Measurements from ENCODE around the gene MSH2.
"Not testable (repeated sequence)": the region's sequence is repeated elsewhere in the genome, so short reads cannot be mapped to it uniquely, and the experiment has no call there.

Gene MSH2

DNA sequence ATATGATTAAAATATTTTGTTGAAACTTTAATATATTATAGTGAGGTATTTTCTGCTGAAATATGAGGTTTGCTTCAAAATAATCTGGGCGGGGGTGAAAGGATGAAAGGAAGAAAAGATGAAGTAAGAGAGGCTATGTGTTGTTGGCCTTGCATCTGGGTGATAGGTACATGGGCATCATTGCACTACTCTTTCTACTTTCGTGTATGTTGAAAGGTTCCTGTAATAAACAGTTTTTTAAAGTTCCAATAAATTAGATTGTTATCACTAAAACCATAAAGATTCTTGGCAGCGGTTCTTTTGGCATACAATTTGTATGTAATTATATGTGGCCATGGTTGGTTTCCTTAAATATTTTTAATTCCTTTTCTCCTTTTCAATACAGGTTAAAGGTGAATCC is 23.6 kb upstream of the MSH2 start:
- Histone ChIP-seq H3K27ac (ENCODE audit: low read depth, low read length) (no peak overlapping the region), H3K4me1 (ENCODE audit: control insufficient read depth, insufficient read depth, low read length) (no peaks in the 10 kb centered on the region), H3K27me3 (ENCODE audit: control insufficient read depth, insufficient read depth, low read length) (no peaks in the 10 kb centered on the region), H3K9me3 (ENCODE audit: control insufficient read depth, insufficient read depth, low read depth, low read length) (no peaks in the 10 kb centered on the region), H3K36me3 (ENCODE audit: control insufficient read depth, insufficient read depth, low read length) (peaks cover 83% of the 10 kb centered on the region), H3K9ac (ENCODE audit: low read length) (no peak overlapping the region), H3K4me3 (ENCODE audit: low read depth, low read length) (no peak overlapping the region)

DNA sequence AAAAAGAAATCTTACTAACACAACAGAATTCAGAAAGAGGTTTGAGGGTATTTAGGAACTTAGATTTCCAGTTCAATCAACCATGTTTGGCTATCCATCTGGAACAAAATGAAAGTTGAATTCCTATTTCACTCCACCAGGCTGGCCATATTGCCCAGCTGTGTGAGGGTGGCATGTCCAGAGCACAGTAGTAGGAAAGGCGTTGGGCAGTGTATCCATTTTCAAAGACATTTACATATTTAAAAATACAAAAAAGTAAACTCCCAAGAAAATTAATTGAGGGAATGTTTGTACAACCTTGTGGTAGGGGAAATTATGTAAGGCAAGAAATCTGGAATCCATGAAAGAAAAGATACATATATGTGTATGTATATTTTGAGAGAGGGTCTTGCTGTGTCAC is 21.5 kb upstream of the MSH2 start:
- Histone ChIP-seq H3K4me3 (ENCODE audit: low read depth, low read length) (no peak overlapping the region), H3K27ac (ENCODE audit: low read depth, low read length) (no peak overlapping the region), H3K4me1 (ENCODE audit: control insufficient read depth, insufficient read depth, low read length) (no peaks in the 10 kb centered on the region), H3K9me3 (ENCODE audit: control insufficient read depth, insufficient read depth, low read depth, low read length) (no peaks in the 10 kb centered on the region), H3K36me3 (ENCODE audit: control insufficient read depth, insufficient read depth, low read length) (peaks cover 82% of the 10 kb centered on the region), H3K27me3 (ENCODE audit: control insufficient read depth, insufficient read depth, low read length) (no peaks in the 10 kb centered on the region), H3K9ac (ENCODE audit: low read length) (no peak overlapping the region)

DNA sequence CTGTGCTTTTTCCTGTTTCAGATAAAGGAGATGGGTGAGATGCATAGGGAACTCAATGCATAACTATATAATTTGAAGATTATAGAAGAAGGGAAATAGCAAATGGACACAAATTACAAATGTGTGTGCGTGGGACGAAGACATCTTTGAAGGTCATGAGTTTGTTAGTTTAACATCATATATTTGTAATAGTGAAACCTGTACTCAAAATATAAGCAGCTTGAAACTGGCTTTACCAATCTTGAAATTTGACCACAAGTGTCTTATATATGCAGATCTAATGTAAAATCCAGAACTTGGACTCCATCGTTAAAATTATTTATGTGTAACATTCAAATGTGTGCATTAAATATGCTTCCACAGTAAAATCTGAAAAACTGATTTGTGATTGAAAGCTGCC is 16.4 kb upstream of the MSH2 start:
- H3K36me3 ChIP-seq (ENCODE audit: control insufficient read depth, insufficient read depth, low read length) = peaks cover 62% of the 10 kb centered on the region
- no peaks in the 10 kb centered on the region for H3K4me1 ChIP-seq (ENCODE audit: control insufficient read depth, insufficient read depth, low read length)
- H3K4me3 ChIP-seq (ENCODE audit: low read depth, low read length) = no peak overlapping the region
- no peak overlapping the region for H3K9ac ChIP-seq (ENCODE audit: low read length)
- no peak overlapping the region for H3K27ac ChIP-seq (ENCODE audit: low read depth, low read length)
- no peaks in the 10 kb centered on the region for H3K9me3 ChIP-seq (ENCODE audit: control insufficient read depth, insufficient read depth, low read depth, low read length)
- no peaks in the 10 kb centered on the region for H3K27me3 ChIP-seq (ENCODE audit: control insufficient read depth, insufficient read depth, low read length)

DNA sequence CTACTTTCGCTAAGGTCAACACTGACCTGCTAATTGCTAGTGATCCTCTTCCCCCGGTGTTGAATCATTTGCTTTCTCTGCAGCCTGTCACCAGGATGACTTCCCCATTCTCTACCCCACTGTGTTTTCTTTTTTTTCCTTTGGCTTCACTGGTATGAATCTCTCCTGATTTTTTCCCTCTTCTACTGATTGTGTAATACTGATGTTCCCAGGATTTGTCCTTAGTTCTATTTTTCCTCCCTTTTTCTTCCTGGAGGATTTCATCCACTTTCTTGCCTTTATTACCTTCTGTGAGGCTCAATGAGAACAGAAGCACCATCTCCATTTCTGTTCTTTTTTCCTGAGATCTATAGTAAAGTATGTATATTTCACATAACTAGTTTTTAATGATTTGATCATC is 14.1 kb upstream of the MSH2 start:
- H3K27ac ChIP-seq (ENCODE audit: low read depth, low read length) = no peak overlapping the region
- H3K27me3 ChIP-seq (ENCODE audit: control insufficient read depth, insufficient read depth, low read length) = no peaks in the 10 kb centered on the region
- no peaks in the 10 kb centered on the region for H3K9me3 ChIP-seq (ENCODE audit: control insufficient read depth, insufficient read depth, low read depth, low read length)
- H3K4me1 ChIP-seq (ENCODE audit: control insufficient read depth, insufficient read depth, low read length) = no peaks in the 10 kb centered on the region
- no peak overlapping the region for H3K4me3 ChIP-seq (ENCODE audit: low read depth, low read length)
- H3K9ac ChIP-seq (ENCODE audit: low read length) = no peak overlapping the region
- peaks cover 53% of the 10 kb centered on the region for H3K36me3 ChIP-seq (ENCODE audit: control insufficient read depth, insufficient read depth, low read length)

DNA sequence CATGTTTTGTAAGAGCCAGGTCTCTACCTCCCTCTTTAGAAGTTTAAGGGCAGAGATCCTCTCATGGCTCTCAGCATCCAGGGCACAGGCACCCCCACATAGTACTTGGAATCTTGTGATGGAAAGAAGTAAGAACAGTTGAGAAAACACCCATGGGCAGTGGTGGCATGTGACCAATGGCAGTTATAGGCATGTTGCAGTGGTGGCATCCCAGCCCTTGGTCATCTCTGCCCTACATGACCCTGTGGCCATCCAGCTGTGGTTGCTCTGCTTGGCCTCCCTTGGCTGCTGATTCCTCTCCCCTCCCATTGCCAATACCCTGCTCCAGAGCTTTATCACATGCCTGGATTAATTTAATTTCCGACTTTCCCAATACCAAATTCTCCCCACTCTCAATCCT is 13.3 kb upstream of the MSH2 start:
- no peak overlapping the region for H3K9ac ChIP-seq (ENCODE audit: low read length)

DNA sequence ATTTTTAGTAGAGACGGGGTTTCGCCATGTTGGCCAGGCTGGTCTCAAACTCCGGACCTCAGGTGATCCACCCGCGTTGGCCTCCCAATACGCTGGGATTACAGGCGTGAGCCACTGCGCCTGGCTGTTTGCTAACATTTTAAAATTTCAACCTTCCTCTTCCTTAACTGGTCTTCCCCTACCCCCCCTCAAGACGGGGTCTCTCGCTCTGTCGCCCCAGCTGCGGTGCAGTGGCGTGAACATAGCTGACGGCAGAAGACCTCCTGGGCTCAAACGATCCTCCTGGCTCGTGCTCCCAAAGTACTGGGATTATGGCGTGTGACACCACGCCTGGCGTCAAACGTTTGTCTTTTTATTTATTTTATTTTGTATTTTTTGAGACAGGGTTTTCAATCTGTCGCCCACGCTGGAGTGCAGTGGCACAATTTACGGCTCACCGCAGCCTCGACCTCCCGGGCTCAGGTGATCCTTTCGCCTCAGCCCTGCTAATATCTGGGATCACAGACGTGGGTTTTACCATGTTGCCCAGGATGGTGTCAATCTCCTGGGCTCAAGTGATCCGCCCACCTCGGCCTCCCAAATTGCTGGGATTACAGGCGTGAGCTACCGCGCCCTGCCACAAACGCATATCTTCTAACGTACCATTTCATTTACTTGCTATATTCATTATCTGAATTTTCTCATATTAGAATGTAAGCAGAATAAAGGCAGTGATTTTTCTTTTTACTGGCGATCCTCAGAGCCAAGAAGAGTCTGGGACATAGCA is 984 bp upstream of the MSH2 start:
- H3K4me1 ChIP-seq (ENCODE audit: control insufficient read depth, insufficient read depth, low read length) = peaks cover 15% of the 10 kb centered on the region
- peak overlapping the region; percentile 81 for H3K4me3 ChIP-seq (ENCODE audit: low read depth, low read length)
- peaks cover 21% of the 10 kb centered on the region; the same call in 1 of the 2 replicates for H3K36me3 ChIP-seq (ENCODE audit: control insufficient read depth, insufficient read depth, low read length)
- no peaks in the 10 kb centered on the region for H3K27me3 ChIP-seq (ENCODE audit: control insufficient read depth, insufficient read depth, low read length)
- H3K9me3 ChIP-seq (ENCODE audit: control insufficient read depth, insufficient read depth, low read depth, low read length) = peaks cover 6% of the 10 kb centered on the region
- H3K9ac ChIP-seq (ENCODE audit: low read length) = peak overlapping the region; percentile 95
- peak overlapping the region; percentile 77 for H3K27ac ChIP-seq (ENCODE audit: low read depth, low read length)

More for the DNA sequence above, 13.3 kb upstream of the MSH2 start:
- Histone ChIP-seq H3K27me3 (ENCODE audit: control insufficient read depth, insufficient read depth, low read length) (no peaks in the 10 kb centered on the region), H3K9me3 (ENCODE audit: control insufficient read depth, insufficient read depth, low read depth, low read length) (no peaks in the 10 kb centered on the region), H3K27ac (ENCODE audit: low read depth, low read length) (no peak overlapping the region), H3K36me3 (ENCODE audit: control insufficient read depth, insufficient read depth, low read length) (peaks cover 49% of the 10 kb centered on the region), H3K4me3 (ENCODE audit: low read depth, low read length) (no peak overlapping the region), H3K4me1 (ENCODE audit: control insufficient read depth, insufficient read depth, low read length) (no peaks in the 10 kb centered on the region)

DNA sequence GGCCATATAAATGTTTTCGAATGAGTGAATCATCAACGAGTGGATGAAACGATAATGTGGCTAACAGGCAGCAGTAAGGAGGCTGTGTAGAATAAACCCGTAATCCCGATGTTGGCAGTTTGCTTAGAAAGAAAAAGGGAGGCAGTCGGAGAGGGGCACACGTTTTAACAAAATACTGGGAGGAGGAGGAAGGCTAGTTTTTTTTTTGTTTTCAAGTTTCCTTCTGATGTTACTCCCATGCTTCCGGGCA is 476 bp upstream of the MSH2 start:
- no peaks in the 10 kb centered on the region for H3K27me3 ChIP-seq (ENCODE audit: control insufficient read depth, insufficient read depth, low read length)
- peak overlapping the region; percentile 81 for H3K4me3 ChIP-seq (ENCODE audit: low read depth, low read length)
- peak overlapping the region; percentile 77 for H3K27ac ChIP-seq (ENCODE audit: low read depth, low read length)
- H3K4me1 ChIP-seq (ENCODE audit: control insufficient read depth, insufficient read depth, low read length) = peaks cover 15% of the 10 kb centered on the region
- peak overlapping the region; percentile 95 for H3K9ac ChIP-seq (ENCODE audit: low read length)
- H3K9me3 ChIP-seq (ENCODE audit: control insufficient read depth, insufficient read depth, low read depth, low read length) = peaks cover 6% of the 10 kb centered on the region
- H3K36me3 ChIP-seq (ENCODE audit: control insufficient read depth, insufficient read depth, low read length) = peaks cover 25% of the 10 kb centered on the region; the same call in 1 of the 2 replicates

DNA sequence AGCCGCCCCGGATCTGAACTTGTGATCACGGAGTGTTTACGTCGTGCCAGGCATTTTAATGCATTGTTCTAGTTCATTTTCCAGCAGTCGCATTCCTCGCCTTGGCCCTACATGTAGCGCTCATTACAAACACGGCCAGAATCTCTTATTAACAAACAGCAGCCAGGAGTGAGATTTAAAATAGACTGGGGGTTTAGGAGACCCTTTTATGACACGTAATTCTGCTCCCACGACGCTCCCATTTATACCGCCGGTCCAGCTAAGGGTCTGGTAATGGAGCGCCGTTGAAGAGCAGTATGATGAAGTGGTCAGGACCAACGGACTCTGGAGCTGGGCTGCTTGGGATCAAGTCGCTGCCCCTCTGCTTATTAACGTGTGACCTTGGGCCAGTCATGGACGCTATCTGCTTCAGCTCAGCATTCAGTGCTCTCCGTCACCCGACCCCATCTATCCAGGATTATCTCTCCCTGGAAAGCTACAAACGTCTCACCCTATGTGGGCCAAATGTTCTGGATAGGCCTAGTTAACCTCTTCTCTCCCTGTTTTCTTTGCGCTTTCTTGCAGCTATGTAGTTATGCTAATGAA is 745 bp downstream of the MSH2 start:
- H3K9ac ChIP-seq (ENCODE audit: low read length) = peak overlapping the region; percentile 95
- H3K27me3 ChIP-seq (ENCODE audit: control insufficient read depth, insufficient read depth, low read length) = no peaks in the 10 kb centered on the region
- peak overlapping the region; percentile 84 for H3K27ac ChIP-seq (ENCODE audit: low read depth, low read length)
- peaks cover 36% of the 10 kb centered on the region for H3K36me3 ChIP-seq (ENCODE audit: control insufficient read depth, insufficient read depth, low read length)
- peaks cover 15% of the 10 kb centered on the region for H3K4me1 ChIP-seq (ENCODE audit: control insufficient read depth, insufficient read depth, low read length)
- peak overlapping the region; percentile 81 for H3K4me3 ChIP-seq (ENCODE audit: low read depth, low read length)
- peaks cover 6% of the 10 kb centered on the region for H3K9me3 ChIP-seq (ENCODE audit: control insufficient read depth, insufficient read depth, low read depth, low read length)

DNA sequence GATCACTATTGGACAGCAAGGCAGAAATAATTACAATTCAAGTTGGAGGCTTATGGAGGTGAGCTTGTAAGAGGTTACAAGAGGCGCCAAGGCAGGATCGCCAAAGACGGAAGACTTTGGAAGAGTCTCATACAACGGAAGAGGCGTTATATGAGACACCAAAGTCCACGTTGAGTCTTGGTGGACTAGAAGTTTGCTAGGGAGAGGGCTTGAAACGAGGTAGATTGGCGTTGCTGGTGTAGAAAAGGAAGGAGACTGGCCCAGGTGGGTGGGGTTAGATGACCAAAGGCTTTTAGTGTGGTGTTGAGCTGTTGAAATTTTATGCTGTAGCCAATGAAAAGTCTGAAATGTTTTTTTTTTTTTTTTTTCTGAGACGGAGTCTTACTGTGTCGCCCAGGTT is 1.4 kb downstream of the MSH2 start:
- Histone ChIP-seq H3K9me3 (ENCODE audit: control insufficient read depth, insufficient read depth, low read depth, low read length) (peaks cover 6% of the 10 kb centered on the region), H3K36me3 (ENCODE audit: control insufficient read depth, insufficient read depth, low read length) (peaks cover 38% of the 10 kb centered on the region), H3K9ac (ENCODE audit: low read length) (peak overlapping the region; percentile 95), H3K27ac (ENCODE audit: low read depth, low read length) (no peak overlapping the region), H3K4me3 (ENCODE audit: low read depth, low read length) (peak overlapping the region; percentile 81), H3K27me3 (ENCODE audit: control insufficient read depth, insufficient read depth, low read length) (no peaks in the 10 kb centered on the region), H3K4me1 (ENCODE audit: control insufficient read depth, insufficient read depth, low read length) (peaks cover 15% of the 10 kb centered on the region)

DNA sequence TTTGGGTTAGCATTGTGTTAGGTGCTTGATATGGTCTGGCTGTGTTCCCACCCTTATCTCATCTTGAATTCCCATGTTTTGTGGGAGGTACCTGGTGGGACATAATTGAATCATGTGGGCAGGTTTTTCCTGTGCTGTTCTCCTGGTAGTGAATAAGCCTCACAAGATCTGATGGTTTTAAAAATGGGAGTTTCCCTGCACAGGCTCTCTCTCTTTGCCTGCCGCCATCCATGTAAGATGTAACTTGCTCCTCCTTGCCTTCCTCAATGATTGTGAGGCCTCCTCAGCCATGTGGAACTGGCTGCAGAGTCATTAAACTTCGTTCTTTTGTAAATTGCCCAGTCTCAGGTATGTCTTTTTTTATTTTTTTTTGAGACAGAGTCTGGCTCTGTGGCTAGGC is 2.8 kb downstream of the MSH2 start:
- Histone ChIP-seq H3K36me3 (ENCODE audit: control insufficient read depth, insufficient read depth, low read length) (peaks cover 48% of the 10 kb centered on the region), H3K9ac (ENCODE audit: low read length) (no peak overlapping the region), H3K4me3 (ENCODE audit: low read depth, low read length) (no peak overlapping the region), H3K27me3 (ENCODE audit: control insufficient read depth, insufficient read depth, low read length) (no peaks in the 10 kb centered on the region), H3K4me1 (ENCODE audit: control insufficient read depth, insufficient read depth, low read length) (peaks cover 15% of the 10 kb centered on the region), H3K9me3 (ENCODE audit: control insufficient read depth, insufficient read depth, low read depth, low read length) (peaks cover 6% of the 10 kb centered on the region), H3K27ac (ENCODE audit: low read depth, low read length) (no peak overlapping the region)

DNA sequence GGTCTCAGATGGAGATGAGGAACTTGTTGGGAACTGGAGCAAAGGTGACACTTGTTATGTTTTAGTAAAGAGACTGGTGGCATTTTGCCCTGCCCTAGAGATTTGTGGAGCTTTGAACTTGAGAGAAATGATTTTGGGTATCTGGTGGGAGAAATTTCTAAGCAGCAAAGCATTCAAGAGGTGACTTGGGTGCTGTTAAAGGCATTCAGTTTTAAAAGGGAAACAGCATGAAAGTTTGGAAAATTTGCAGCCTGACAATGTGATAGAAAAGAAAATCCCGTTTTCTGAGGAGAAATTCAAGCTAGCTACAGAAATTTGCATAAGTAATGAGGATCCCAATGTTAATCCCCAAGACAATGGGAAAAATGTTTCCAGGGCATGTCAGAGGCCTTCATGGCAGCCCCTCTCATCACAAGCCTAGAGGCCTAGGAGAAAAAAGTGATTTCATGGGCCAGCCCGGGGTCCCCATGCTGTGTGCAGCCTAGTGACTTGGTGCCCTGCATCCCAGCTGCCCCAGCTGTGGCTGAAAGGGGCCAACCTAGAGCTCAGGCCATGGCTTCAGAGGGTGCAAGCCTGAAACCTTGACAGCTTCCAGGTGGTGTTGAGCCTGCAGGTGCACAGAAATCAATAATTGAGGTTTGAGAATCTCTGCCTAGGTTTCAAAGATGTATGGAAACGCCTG is 3.8 kb downstream of the MSH2 start:
- Histone ChIP-seq H3K36me3 (ENCODE audit: control insufficient read depth, insufficient read depth, low read length) (peaks cover 58% of the 10 kb centered on the region), H3K4me1 (ENCODE audit: control insufficient read depth, insufficient read depth, low read length) (peaks cover 11% of the 10 kb centered on the region)
- not testable (repeated sequence) for H3K9ac ChIP-seq (ENCODE audit: low read length); H3K27ac ChIP-seq (ENCODE audit: low read depth, low read length); H3K27me3 ChIP-seq (ENCODE audit: control insufficient read depth, insufficient read depth, low read length); H3K4me3 ChIP-seq (ENCODE audit: low read depth, low read length); H3K9me3 ChIP-seq (ENCODE audit: control insufficient read depth, insufficient read depth, low read depth, low read length)

Data from HUES6 (cell line).